Measurements from ENCODE around the gene YTHDC2.

DNA sequence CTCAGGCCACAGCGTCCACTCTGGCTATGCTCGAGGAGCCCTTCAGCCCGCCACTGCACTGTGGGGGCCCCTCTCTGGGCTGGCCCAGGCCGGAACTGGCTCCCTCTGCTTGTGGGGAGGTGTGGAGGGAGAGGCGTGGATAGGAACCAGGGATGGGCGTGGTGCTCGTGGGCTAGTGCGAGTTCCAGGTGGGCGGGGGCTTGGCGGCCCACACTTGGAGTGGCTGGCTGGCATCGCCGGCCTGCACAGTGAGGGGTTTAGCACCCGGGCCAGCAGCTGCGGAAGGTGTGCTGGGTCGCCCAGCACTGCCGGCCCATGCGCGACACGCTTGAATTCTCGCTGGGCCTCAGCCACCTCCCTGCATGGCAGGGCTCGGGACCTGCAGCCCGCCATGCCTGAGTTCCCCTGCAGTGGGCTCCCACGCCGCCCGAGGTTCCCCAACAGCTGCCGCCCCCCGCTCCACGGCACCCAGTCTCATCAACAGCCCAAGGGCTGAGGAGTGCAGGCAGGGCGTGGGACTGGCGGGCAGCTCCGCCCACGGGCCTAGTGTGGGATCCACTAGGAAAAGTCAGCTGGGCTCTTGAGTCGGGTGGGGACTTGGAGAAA, 103.8 kb downstream of the YTHDC2 start:
- TF ChIP-seq, protein P1, sequence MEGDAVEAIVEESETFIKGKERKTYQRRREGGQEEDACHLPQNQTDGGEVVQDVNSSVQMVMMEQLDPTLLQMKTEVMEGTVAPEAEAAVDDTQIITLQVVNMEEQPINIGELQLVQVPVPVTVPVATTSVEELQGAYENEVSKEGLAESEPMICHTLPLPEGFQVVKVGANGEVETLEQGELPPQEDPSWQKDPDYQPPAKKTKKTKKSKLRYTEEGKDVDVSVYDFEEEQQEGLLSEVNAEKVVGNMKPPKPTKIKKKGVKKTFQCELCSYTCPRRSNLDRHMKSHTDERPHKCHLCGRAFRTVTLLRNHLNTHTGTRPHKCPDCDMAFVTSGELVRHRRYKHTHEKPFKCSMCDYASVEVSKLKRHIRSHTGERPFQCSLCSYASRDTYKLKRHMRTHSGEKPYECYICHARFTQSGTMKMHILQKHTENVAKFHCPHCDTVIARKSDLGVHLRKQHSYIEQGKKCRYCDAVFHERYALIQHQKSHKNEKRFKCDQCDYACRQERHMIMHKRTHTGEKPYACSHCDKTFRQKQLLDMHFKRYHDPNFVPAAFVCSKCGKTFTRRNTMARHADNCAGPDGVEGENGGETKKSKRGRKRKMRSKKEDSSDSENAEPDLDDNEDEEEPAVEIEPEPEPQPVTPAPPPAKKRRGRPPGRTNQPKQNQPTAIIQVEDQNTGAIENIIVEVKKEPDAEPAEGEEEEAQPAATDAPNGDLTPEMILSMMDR (IDR thresholded peaks at IDR 0.05; ENCODE audit: low read length) = no peak
- TF ChIP-seq EZH2 (IDR thresholded peaks at IDR 0.05; ENCODE audit: borderline replicate concordance, low read length) = no peak

Data from OCI-LY1 (cell line).